ENCODE results near the gene TBC1D7.

Gene TBC1D7

DNA sequence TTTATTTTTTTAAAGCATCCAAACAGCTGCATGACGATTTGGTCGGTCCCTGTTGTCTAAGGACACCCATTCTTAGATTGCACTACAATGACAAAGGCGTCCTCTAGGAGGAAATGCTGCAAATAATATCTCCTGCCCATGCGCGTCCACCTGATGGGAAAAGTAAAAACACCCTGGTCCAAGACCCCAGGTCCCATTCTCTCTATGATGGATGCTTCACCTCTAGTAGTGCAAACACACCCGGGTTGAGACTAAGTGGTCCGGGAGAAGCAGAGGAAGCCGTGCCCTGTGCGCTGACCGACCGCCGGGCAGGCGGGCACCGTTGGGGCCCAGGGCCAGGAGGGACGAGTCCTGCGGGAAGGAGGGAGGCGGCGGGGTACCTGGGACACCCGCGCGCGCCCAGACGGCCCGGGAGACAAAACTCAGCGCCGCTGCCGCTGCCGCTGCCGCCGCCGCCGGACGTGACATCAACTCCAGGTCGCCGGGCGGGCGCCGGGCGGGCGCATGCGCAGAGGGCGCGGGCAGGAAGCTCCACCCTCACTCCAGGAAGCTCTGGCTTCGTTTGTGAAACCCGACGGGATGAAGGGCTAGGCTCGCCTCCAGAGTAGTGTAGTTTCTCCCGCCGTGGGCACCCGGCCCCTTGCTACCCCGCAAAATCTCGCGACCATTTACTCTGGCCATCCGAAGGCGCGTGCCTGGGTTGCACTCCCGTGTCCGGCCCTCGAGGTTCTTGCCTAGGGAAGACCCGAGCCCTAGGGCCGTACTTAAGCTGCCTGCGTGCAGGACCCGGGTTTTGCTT is at the start of gene TBC1D7:
TBC1D7 (minus strand) TSS at position 462 of the 799 bp plus-strand sequence. CDS start 1,639 bp downstream, outside the sequence.
- peak; percentile 93 for DNase-seq

DNA sequence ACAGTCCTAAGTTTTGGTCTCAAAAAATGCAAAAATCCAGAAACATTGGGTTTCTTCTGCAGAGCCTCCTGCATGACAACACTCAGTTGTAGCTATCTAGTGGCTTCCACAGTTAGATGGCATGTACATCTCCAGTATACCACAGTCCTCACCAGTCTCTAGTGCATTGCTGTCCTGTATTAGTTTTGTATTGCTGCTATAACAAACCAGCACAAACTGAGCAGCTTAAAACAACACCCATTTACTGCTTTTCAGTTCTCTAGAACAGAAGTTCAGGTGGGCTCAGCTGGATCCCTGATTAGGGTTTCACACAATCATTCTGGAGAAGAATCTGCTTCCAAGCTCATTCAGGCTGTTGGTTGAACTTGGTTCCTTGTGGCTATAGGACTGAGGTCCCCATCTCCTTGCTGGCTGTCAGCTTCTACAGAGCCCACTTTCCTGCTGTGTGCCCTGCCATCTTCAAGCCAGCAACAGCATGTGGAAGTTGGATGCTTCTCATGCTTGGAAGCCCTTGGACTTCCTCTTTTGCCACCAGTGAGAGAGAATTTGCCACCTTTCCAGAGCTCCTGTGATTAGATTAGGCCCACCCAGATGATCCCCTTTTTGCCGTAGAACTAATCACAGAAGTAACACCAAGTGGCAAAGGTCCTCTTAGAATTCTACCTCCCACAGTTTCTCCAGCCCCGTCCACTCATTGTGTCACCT is 48.9 kb upstream of the TBC1D7 start:
- no peak for DNase-seq

DNA sequence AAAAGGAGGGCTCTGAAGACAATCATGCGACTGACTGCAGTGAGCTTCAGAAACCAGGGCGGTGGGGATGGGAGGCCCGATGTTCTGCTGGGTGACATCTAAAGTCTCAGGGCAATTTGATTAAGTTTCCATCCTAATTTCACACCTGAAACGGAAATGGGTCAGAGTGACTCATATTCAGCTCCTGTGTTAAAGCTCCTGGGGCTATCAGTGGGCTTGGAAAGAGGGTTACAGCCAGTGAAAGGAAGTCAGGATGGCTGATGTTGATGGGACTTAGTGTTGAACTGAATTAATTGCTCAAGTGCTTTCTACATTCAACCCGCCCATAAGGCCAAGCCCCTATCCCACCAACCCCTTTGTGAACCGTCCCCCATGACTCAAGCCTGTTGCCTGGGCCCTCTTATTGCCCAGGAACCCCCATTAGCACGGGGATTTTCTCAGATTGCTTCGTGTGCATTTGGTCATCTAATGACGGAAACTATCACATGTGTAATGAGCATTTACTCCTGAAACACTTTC is 47.1 kb upstream of the TBC1D7 start:
- DNase-seq: no peak

DNA sequence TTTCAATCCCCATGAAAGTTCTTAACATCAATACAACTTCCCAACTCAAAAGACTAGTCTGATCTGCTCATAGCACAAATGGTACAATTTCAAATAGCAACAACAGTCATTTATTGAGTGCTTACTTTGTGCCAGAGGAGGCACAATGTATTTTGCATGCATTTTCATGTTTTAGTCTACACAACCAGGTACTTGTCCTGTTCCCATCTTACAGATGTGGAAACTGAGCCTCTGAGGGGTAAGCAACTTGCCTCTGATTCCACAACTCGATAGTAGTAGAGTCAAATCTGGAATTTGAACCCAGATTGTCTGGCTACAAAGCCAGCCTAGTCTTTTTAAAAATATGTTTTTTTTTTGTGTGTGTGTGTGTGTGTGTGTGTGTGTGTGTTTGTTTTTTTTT is 45.6 kb upstream of the TBC1D7 start:
- no peak for DNase-seq

DNA sequence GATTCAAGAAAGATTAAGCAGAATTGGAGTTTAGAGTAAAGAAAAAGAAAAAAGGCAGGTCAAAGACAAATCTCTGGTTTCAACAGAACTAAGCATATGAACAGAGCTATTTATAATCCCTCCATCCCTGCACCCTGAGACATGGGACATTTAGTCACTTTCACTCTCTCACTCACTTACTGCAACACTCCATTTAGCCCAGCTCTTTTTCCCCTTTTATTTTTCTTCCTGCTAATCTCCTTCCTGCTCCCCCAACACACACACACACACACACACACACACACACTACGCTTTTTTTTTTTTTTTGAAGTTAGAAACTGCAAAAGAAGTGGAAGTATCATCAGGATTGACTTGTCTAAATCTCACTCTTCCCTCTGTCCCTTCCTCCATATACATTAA is 45.1 kb upstream of the TBC1D7 start:
- no peak for DNase-seq

DNA sequence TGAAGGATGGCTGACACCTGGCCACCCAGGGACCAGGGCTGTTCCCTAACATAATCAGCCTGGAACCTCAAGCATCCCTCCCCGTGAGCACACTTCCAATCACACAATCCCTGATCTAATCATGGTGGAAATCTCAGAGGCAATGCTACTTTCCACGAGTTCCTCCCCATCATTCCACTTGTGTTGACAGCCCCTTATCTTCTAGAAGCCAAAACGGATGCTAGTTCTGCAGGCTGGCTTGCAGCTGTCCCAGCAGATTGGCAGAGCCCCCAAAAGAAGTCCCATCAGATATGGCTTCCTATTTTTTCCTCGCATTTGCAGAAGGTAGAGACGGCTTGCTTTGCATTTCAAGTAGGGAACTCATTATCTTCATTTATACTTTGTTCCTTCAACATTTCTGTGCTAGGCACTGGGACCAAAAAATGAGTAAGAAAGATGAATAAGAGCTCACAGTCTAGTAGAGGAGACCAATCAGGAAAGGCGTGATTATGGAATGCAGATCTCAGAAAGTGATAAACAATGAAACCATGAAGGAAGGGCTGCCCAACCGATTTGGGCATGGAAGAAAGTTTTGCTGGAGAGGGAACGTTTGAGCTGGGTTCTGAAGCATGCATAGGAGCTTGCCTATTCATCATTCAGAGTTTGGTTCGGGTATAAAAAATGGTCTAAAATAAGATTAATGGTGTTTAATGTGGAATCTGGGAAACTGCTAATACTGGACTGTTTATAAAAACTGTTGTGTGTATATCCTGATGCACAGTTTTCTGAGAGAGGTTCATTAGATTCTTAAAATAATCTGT is 44.6 kb upstream of the TBC1D7 start:
- DNase-seq: no peak

DNA sequence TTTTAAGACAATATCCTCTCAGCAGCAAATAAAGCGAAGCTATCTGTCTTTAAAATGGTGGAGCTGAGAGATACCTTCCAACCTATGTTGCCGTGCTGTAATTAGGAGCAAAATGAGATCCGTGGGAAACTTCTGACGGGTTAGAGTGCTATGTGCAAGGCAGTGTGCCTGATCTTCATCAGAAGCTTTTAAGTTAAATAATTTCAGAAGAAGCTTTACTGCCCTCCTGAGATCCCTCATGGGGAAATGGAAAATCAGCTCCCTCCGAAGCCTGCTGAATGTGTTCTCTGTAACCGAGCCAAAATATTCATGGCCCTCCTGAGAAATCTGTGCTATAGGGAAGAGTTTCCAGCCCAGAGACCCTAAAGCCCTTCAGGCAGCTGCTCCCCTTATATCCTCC is 43.7 kb upstream of the TBC1D7 start:
- DNase-seq: no peak

DNA sequence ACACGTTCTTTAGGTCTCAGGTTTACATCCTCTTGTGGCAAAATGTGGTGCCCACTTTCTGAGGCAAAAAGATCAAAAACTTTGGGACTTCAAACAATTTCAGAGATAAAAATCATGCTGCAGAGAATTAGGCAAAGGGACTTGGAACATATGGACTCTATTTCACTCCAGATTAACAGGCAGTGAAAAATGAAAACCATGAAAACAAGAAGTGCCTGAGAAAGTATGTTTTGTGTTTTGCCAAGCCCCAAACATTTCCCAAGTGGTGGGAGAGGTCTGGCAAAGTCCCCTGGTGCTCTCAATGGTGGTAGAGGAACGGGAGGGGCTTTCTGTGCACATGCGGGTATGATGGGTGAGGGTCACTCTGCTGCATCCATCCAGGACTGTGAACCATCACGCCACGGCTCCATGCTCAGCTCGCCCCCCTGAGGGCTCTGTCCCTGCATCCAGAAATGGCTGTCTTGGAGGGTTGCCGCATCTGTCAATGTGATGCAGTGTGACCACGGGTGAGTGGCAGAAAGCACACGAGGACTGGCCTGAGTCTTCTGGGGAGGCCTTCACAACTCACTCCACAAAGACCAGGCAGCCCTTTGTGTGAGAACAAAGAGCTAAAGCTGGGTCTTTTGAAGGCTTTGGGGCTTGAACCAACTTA is 43.2 kb upstream of the TBC1D7 start:
- DNase-seq: no peak

DNA sequence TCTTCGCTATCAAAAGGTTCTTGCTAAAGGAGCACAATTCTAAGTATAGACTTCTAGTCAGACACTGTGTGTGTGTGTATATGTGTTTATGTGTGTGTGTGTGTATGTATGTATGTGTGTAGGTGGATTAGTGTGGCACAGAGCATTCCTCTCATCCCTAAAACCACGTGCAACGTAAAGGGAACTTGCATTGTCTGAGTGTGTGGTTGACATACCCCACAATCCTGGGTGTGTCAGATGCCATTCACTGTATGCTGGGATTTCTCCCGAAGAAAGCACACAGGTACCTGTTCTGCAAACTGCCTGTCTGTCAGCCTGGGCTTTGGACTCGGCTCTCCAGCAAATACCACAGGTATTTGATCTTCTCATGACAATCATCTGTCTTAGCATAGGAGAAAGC is 42.3 kb upstream of the TBC1D7 start:
- no peak for DNase-seq

DNA sequence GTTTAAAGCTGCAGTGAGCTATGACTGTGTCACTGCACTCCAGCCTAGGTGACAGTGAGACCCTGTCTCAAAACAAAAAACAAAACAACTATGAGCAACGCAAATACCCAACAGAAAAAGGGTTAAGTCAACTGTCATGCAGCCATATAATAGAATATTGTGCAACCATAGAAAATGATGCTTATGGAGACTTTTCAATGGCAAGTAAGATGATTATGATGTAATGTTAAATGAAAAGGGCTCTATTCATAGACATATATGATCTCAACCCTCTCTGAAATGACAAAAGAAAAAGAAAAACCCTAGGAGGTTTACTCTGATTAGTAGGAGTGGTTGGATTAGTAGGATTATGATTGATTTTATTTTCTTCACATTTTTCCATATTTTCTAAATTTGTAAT is 41.3 kb upstream of the TBC1D7 start:
- DNase-seq: no peak

DNA sequence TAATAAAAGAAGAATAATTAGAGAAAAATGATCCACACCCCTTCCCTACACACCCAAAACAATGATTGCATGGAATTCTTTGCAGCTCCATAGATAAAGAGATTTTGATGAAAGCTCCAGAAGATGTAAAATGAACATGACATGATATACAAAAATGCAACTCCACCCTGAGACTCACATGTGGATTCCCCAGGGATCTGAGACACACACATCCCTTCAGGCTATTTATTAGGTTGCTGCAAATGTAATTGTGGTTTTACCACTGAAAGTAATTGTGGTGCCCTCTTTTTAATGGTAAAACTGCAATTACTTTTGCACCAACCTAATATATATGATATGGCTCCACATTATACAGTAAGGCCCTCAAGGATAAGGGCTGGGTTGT is 40.4 kb upstream of the TBC1D7 start:
- DNase-seq: no peak

DNA sequence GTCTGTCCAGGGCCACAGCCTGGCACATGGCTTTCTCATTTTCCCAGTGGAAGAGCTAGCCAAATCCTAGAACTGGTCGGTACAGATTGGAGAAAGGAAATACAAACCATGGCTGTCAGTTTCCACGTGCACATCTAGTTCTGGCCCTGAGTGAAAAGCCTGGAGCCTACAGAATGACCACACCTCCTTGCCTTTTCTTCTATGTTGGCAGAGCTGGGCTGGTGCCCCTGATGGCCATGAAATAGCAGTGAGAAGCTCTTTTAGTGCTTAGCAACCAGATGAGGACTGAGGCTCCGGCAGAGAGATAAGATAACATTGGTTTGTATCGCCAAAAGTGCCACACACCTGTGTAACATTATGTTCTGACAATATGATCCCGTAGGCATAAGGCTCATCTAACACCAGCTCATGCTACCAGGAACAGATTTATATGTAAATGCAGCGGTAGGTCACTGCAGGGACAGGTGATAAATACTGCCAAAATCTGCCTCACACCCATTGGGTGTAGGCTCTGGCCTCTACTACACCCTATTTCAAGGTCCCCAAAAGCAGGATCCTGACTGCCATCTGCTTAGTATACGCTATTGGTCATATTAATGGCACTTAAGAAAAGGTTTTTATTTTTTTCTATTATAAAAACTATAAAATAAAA is 39.9 kb upstream of the TBC1D7 start:
- DNase-seq: no peak

DNA sequence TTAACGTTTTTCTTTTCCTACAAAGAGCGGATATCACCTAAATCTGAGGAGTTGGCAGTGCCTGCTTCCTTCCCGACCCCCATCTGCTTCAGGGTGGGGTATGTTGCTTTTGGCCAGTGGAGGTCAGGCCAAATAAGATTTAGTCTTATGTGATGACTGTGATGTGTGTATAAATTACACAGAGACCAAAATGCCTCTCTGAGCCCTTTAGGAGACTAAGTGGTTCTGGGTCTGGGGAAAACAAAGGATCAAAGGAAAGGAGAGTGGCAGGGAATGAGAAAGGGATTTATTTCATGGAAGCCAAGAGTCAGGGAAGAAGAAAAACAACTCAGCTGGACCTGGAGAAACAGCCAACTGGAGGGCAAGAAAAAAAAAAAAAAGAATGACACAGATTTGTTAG is 39.1 kb upstream of the TBC1D7 start:
- no peak for DNase-seq

DNA sequence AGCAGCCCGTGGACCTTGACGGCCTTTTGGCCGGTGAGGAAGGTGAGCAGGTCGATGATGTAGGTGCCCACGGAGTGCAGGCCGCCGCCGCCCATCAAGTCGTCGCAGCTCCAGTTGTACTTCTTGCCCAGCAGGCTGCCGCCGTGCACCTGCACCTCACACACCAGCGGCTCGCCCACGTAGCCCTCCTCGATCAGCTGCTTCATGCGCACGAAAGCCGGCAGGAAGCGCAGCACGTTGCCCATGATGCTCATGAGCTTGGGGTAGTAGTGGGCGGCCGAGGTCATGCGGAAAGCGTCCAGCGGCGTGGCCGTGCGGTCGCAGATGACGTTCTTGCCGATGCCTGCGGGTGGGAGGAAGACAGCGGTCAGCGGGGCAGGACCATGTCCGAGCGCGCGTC is 37.0 kb upstream of the TBC1D7 start:
- no peak for DNase-seq

DNA sequence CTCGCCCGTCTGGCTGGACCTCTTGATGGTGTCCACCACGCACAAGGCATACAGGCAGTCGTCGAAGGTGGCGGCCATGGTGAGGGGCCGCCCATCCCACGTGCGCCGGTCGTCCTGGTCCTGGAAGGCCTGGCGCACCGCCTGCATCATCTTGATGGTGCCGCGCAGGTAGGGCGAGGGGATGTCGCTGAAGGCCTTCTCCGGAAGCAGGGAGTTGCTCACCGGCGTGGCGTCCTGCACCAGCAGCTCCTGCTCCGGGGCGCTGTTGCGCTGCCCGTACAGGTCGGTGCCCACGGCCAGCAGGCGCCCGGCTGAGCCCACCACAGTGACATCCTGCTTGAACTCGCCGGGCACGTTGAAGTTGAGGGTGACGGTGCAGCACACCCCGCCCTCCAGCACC is 36.5 kb upstream of the TBC1D7 start:
- no peak for DNase-seq

DNA sequence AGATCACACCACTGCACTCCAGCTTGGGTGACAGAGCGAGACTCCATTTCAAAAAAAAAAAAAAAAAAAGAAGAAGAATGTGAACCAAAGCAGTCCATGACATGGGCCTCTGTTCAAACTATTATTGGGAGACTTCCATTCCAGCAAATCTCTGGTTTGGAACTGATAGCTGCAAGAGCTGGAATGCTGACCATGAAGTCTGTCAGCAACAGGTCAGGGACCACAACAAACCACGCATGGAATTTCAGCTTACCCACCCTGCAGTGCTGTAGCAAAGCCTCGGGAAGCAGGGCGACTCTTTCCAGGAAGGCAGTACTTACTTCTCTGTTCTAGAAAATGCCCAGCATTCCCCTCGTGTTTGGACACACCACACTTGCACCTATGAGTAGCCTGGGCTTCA is 34.1 kb upstream of the TBC1D7 start:
- no peak for DNase-seq

DNA sequence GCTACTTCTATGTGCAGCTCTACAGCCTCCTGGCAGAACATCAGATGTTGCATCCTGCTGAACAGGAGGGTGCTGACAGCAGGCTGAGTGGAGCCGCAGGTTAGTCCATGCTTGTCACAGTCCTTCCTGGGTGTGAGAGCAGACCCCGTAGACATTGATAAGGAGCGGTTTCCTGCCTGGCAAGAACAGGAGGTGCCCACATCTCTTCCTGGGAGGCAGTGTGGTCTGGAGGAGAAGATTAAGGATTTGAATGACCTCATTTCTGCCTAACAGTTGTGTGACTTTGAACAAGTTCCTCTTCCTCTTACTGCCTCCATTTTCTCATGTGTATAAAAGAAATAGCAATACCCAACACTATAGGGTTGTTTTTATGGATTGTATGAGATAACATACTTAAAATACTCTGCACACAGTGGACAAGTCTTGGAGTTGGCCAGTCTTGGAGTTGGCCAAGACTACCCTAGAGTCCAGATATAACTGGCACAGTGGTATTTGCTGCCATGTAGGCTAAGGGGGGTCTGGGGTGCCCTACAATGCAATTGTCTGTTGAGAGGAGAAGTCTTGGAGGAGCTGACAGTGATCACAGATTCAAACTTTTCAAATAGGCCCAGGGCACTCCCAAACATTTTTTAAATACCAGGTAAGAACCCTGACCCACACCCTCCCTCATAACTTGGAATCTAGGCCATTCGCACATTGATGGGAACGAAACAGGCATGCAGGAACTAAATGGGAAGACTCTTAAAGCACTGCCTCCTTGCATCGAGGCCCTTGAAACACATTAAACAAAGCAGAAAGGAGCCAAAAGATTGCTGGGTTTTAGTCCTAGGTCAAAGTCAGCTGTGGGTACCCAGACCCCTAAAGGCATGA is 32.6 kb upstream of the TBC1D7 start:
- no peak for DNase-seq

DNA sequence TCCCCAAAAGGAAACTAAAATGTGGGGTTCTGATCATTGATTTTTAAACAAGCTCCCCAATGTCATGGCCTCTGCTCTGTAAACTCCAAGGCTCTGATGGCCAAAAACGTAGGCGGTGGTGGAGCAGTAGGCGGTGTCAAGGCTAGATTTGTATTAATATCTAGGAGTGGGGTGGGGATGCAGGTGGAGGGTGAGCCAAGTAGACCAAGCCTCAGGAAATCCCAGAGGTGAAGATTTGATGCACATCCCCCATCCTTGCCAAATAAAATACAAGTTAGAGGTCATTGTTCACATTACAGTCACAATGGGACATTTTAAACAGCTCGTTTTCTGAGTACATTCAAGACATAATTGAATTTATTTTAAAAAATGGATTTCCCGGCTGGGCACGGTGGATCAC is 30.9 kb upstream of the TBC1D7 start:
- no peak for DNase-seq

DNA sequence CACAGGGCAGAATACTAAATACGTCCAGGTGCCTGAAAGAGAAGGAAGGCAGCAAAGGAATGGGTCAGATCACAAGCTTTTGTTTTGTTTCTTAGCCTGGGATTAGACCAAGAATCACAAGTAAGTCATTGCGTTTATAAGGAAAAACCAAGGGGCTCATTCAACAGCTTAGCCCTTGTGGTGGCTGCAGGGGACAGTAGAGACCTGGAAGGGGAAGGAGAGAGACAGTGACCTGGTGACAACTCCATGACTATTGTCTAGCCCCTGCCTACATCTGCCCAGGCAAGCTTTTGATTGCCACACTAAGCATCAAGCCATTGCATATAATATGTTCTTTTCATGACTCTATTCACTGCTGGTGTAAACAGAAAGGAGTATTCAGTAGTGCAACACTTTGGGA is 30.2 kb upstream of the TBC1D7 start:
- no peak for DNase-seq

DNA sequence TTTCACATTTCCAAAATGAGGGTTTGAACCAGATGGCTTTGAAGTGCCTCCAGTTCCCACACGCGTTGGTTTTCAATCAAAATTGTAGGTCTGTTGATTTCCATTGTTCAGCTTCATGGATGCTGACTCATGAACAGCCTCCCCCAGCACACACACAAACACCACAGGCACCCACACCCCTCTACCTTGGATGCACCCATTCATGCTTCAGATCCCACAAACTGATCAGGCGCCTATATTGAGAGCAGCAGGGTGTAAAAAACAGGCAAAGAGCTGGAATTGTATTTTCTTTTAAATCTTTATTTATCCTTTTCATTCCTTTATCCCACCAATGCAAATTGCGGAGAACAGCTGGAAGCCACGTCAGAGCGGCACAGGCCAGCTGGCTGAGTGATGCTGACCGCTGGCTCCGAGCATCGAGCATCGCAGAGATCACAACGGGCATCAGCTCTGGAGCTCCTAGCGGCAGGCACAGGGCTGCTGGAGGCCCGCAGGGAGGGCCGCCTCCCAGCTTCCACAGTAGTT is 29.3 kb upstream of the TBC1D7 start:
- DNase-seq: no peak

Data from CD4-positive, alpha-beta T cell treated with Interferon gamma for 1 hour (primary cell).